GM23248 (cell line): Measurements from ENCODE around the gene METTL8. TPM values are rescaled to one million over a fixed set of nuclear protein-coding genes. Genes with fewer than 3 reads are reported as not detected.
"Not testable (repeated sequence)": the region's sequence is repeated elsewhere in the genome, so short reads cannot be mapped to it uniquely, and the experiment has no call there.

Experiments used
- DNase-seq: peaks from one replicate; pipeline ENCODE4 v3.0.0-alpha.2; 2015
- H2AFZ ChIP-seq: fragments of 200-600 bp; sonication (generic); 2 replicates; pipeline ENCODE4 v1.6.1; 2016; ENCODE audit warnings: antibody characterized with exemption
- H3F3A ChIP-seq: fragments of 200-600 bp; sonication (generic); 2 replicates; pipeline ENCODE4 v1.6.1; 2016; ENCODE audit warnings: mild to moderate bottlenecking, antibody characterized with exemption, mixed run types; ENCODE audit not compliant: insufficient read depth
- H3K27ac ChIP-seq: fragments of 200-600 bp; sonication (generic); 2 replicates; pipeline ENCODE4 v1.5.1; 2016; ENCODE audit warnings: mild to moderate bottlenecking
- H3K27me3 ChIP-seq: fragments of 200-600 bp; sonication (generic); replicated peaks from 2 replicates; pipeline ENCODE4 v1.6.1; 2016; ENCODE audit warnings: mild to moderate bottlenecking; ENCODE audit not compliant: insufficient read depth
- H3K36me3 ChIP-seq: fragments of 200-600 bp; sonication (generic); 2 replicates; pipeline ENCODE4 v1.6.1; 2016; ENCODE audit warnings: low read depth, mild to moderate bottlenecking
- H3K4me1 ChIP-seq: fragments of 200-600 bp; sonication (generic); 2 replicates; pipeline ENCODE4 v1.6.1; 2016; ENCODE audit warnings: mild to moderate bottlenecking; ENCODE audit not compliant: insufficient read depth
- H3K4me2 ChIP-seq: fragments of 200-600 bp; sonication (generic); one replicate; pipeline ENCODE4 v1.6.1; 2016; ENCODE audit warnings: mild to moderate bottlenecking; ENCODE audit not compliant: unreplicated experiment
- H3K4me3 ChIP-seq: fragments of 200-600 bp; sonication (generic); 2 replicates; pipeline ENCODE4 v1.5.1; 2016; ENCODE audit warnings: mild to moderate bottlenecking
- H3K79me2 ChIP-seq: fragments of 200-600 bp; sonication (generic); 2 replicates; pipeline ENCODE4 v1.6.1; 2016; ENCODE audit warnings: mild to moderate bottlenecking; ENCODE audit not compliant: insufficient read depth
- H3K9ac ChIP-seq: fragments of 200-600 bp; sonication (generic); 2 replicates; pipeline ENCODE4 v1.6.1; 2016; ENCODE audit warnings: mild to moderate bottlenecking
- H3K9me2 ChIP-seq: fragments of 200-600 bp; sonication (generic); 2 replicates; pipeline ENCODE4 v1.6.1; 2016; ENCODE audit warnings: mixed run types, mild to moderate bottlenecking, moderate library complexity; ENCODE audit not compliant: insufficient read depth
- H3K9me3 ChIP-seq: fragments of 200-600 bp; sonication (generic); one replicate; pipeline ENCODE4 v1.6.1; 2017; ENCODE audit warnings: low read depth
- H4K20me1 ChIP-seq: fragments of 200-600 bp; sonication (generic); 2 replicates; pipeline ENCODE4 v1.6.0; 2016; ENCODE audit not compliant: insufficient read depth
- EZH2 ChIP-seq: fragments of 200-600 bp; sonication (generic); IDR thresholded peaks from 2 replicates; pipeline ENCODE4 v1.6.1; 2018; ENCODE audit warnings: antibody characterized with exemption, mild to moderate bottlenecking; ENCODE audit not compliant: insufficient read depth, poor library complexity, severe bottlenecking
- EZH2phosphoT487 ChIP-seq: fragments of 200-600 bp; sonication (generic); IDR thresholded peaks from 2 replicates; pipeline ENCODE4 v1.6.1; 2018; ENCODE audit warnings: antibody characterized with exemption, moderate library complexity, mild to moderate bottlenecking, low read depth; ENCODE audit not compliant: insufficient read depth
- WGBS, 2 experiments: methylation state at CpG; one replicate each; pipeline ENCODE4 v1.1.6; 2015 to 2017; ENCODE audit warnings: low lambda C conversion rate in 2 of 2, low coverage in 1 of 2; ENCODE audit errors: missing lambda C conversion rate in 2 of 2; 5-methylcytosine and 5-hydroxymethylcytosine counted together
- in situ Hi-C: fragments of 300-500 bp; cut with MboI; formaldehyde crosslinking; loops from 2 replicates; pipeline ENCODE4 v1.15.0; 2020
- polyA plus RNA-seq: library from polyadenylated mRNA; unstranded; fragments of >200 nt; fragmentation: Nextera tagmentation; extraction: Ambion mirVana; gene quantifications from 2 replicates; pipeline ENCODE4 v1.2.1, GENCODE V29; 2016
- total RNA-seq: library from RNA; depleted of rRNA; stranded (reverse); fragments of >200 nt; shearing (Covaris generic); gene quantifications from 2 replicates; pipeline ENCODE4 v1.2.3, GENCODE V29; 2014

Gene METTL8
- total and polyA plus RNA-seq, 2 experiments from 2014 or later: 27.2 to 38.5 TPM

- H3K4me1 ChIP-seq: peaks cover 12% of the 10 kb centered on the region
- H3K4me2 ChIP-seq: no peak overlapping the region
- H3K4me3 ChIP-seq: no peak overlapping the region
- H4K20me1 ChIP-seq: no peaks in the 10 kb centered on the region
- no peak overlapping the region for H2AFZ ChIP-seq
- H3K27ac ChIP-seq: no peak overlapping the region
- H3K9me2 ChIP-seq: no peaks in the 10 kb centered on the region
- DNase-seq: no peak
- TF ChIP-seq EZH2phosphoT487 (no peak), EZH2 (no peak)
- WGBS, 2 experiments: 93 to 95% methylated on average over 8 to 9 of the region's 9 CpGs
- no peaks in the 10 kb centered on the region for H3K27me3 ChIP-seq
- H3K9me3 ChIP-seq: no peaks in the 10 kb centered on the region
- no peak overlapping the region for H3K9ac ChIP-seq
- peaks cover 8% of the 10 kb centered on the region for H3K36me3 ChIP-seq
- peaks cover 69% of the 10 kb centered on the region for H3K79me2 ChIP-seq
- in situ Hi-C loops: no loop called here
- peaks cover 25% of the 10 kb centered on the region for H3F3A ChIP-seq
Measured at GRCh38 chr2:171431677-171432167, 2.1 kb downstream of the METTL8 start.

DNA sequence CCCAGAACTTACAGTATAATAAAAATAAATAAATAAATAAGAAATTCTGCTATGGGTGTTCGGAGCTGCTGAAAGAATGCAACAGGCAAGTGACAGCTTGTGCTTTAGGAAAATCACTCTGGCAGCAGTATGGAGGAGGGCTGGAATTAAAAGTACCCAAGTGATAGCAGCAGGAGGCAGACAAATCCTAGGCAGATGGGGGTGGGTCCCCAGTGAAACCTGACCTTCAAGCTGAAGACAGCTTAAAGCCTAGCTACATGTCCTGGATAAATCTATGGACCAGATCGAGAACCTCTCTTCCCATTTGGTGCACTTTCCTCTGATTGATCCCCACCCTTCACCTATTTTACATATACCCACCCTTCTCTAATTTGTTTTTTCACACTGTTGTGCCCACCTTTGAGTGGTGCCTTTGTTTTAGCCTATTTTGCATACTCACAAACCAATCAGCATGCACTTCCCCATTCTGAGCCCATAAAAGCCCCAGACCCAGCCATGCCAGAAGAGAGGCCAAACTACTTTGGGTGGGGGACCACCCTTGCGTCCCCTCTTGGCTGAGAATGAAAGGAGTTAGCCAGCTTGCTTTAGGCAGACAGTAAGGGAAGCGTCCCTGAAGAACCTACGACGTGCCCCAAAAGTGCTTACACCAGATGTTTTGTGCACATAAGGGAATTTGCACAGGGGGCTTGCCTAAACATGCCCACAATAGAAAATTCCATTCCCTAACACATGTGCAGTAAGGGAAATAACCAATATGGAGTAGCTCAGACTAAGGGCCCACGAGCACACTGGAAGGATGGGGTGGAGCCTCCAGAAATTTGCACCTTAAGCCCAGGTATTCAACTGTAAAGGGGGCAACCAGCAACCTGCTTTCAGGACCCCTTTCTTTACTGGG, 3.0 kb downstream of the METTL8 start:
- in situ Hi-C loops: no loop called here
- H2AFZ ChIP-seq: no peak overlapping the region

GRCh38 chr2:171422710-171423495, 10.9 kb downstream of the METTL8 start:
- H4K20me1 ChIP-seq, H3K36me3 ChIP-seq, H3K4me3 ChIP-seq, H3F3A ChIP-seq, H3K9ac ChIP-seq, H3K4me1 ChIP-seq, H3K27me3 ChIP-seq, DNase-seq, H2AFZ ChIP-seq, H3K27ac ChIP-seq, H3K9me3 ChIP-seq, H3K9me2 ChIP-seq, H3K4me2 ChIP-seq: not testable (repeated sequence)
- in situ Hi-C loops: loop anchor here (10.0 to 25.0 kb wide), 2 partner anchors 261 to 458 kb away; partner anchors contain the start of gene TLK1
- WGBS, 2 experiments: 97 to 98% methylated on average over 2 of the region's 2 CpGs
- H3K79me2 ChIP-seq: peaks cover 61% of the 10 kb centered on the region

More for the DNA sequence above, 3.0 kb downstream of the METTL8 start:
- Histone ChIP-seq H3K9ac (no peak overlapping the region), H3K36me3 (peaks cover under 1% of the 10 kb centered on the region; the same call in 1 of the 2 replicates), H3K79me2 (peaks cover 79% of the 10 kb centered on the region), H3K4me1 (peaks cover 12% of the 10 kb centered on the region), H3K27me3 (no peaks in the 10 kb centered on the region), H4K20me1 (no peaks in the 10 kb centered on the region), H3K4me2 (no peak overlapping the region), H3K27ac (no peak overlapping the region), H3F3A (peaks cover 16% of the 10 kb centered on the region; the same call in 1 of the 2 replicates), H3K9me3 (no peaks in the 10 kb centered on the region), H3K9me2 (no peaks in the 10 kb centered on the region), H3K4me3 (no peak overlapping the region)
- 93 to 97% methylated on average over 7 of the region's 7 CpGs for WGBS, 2 experiments
- TF ChIP-seq EZH2phosphoT487 (no peak), EZH2 (no peak)
- no peak for DNase-seq

DNA sequence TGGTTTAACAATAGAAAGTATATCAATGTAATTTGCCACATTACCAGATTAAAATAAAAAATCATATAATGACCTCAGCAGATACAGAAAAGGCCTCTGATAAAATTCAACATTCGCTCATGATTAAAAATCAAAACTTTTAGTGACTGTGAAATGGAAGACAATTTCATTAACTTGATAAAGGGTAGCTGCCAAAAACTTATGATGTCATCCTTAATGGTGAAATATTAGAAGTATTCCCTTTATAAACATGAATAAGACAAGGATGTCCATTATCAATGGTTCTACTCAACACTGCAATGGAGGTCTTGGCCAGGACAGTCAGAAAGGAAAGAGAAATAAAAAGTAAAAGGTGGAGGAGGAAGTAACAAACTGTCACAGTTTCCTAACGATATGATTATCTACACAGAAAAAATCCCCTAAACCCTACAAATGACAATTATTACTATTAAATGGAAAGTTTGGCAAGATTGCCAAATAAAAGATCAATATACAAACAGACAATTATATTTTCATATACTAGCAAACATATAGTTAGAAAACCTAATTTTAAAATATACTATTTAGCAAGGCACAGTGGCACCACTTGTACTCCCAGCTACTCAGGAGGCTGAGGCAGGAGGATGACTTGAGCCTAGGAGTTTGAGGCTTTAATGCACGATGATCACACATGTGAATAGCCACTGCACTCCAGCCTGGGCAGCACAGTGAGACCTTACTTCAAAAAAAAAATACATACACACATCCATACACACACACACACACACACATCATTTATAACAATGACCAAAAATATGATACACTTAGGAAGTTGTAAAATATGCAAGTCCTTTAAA, 12.8 kb downstream of the METTL8 start:
- Histone ChIP-seq H4K20me1 (no peaks in the 10 kb centered on the region), H3K9me2 (no peaks in the 10 kb centered on the region), H3K4me2 (no peak overlapping the region), H3K9ac (no peak overlapping the region), H3K4me3 (no peak overlapping the region), H3K36me3 (no peaks in the 10 kb centered on the region), H3K4me1 (no peaks in the 10 kb centered on the region), H3K9me3 (no peaks in the 10 kb centered on the region), H3K27me3 (no peaks in the 10 kb centered on the region), H3F3A (peaks cover 6% of the 10 kb centered on the region; the same call in 1 of the 2 replicates), H3K79me2 (peaks cover 41% of the 10 kb centered on the region), H3K27ac (no peak overlapping the region), H2AFZ (no peak overlapping the region)
- in situ Hi-C loops: loop anchor here (10.0 to 25.0 kb wide), 2 partner anchors 259 to 456 kb away; partner anchors contain the start of gene TLK1
- DNase-seq: no peak
- 90 to 97% methylated on average over 3 of the region's 3 CpGs for WGBS, 2 experiments
- TF ChIP-seq EZH2phosphoT487: no peak
- TF ChIP-seq EZH2: no peak
